ENCODE measurements around the gene TRIM74. TPM values are rescaled to one million over a fixed set of nuclear protein-coding genes. Genes with fewer than 3 reads are reported as not detected.
"Not testable (repeated sequence)": the region's sequence is repeated elsewhere in the genome, so short reads cannot be mapped to it uniquely, and the experiment has no call there.

Gene TRIM74
- 0.78 TPM for total RNA-seq
- long read RNA-seq: 0 reads

DNA sequence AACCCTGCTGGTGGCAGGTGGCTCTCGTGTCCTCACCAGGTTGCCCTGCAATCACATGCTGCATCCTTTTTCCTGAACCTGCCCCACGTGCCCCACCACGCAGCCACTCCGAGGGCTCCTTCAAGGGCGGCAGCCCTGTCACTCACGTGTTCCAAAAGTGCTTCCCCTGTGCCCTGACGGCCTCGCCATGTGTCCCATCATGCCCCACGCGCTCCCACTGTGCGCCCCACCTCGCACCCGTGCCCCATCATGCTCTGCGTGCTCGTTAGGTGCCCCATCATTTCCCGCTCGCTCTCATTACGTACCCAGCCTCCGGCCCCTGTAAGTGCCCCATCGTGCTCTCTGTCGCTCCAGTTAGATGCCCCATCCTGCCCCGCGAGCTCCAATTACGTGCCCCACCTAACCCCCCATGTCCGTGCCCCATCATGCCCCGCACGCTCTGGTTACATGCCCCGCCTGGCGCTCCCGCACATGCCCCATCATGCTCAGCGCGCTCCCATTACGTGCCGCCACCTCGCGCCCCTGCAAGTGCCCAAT is at the start of gene TRIM74:
TSS of gene TRIM74 (minus strand) at position 487 of the 537 bp plus-strand sequence. CDS start 3,309 bp downstream, outside the sequence.
- peak; percentile 5 for ATAC-seq (ENCODE audit: poor library complexity)
- DNase-seq; intact Hi-C loops (cut with DNase I): not testable (repeated sequence)

DNA sequence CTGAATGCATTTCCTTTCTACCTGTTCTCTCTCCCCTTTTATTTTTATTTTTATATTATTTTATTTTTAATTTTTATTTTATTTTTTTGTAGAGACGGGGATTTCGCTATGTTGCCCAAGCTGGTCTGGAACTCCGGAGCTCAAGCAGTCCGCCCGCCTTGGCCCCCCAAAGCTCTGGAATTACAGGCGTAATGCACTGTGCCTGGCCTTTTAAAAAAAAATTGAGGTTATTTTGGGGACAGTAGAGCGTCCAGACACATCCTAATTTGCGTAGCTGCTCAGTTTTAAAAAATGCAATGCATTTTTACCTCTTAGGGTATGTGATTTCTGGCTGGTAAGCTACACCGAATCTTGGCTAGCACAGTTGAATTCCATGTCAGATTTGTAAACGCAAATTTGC is 37.2 kb upstream of the TRIM74 start:
- intact Hi-C loops (cut with DNase I); ATAC-seq (ENCODE audit: poor library complexity): not testable (repeated sequence)
- peak; percentile 39 for DNase-seq

DNA sequence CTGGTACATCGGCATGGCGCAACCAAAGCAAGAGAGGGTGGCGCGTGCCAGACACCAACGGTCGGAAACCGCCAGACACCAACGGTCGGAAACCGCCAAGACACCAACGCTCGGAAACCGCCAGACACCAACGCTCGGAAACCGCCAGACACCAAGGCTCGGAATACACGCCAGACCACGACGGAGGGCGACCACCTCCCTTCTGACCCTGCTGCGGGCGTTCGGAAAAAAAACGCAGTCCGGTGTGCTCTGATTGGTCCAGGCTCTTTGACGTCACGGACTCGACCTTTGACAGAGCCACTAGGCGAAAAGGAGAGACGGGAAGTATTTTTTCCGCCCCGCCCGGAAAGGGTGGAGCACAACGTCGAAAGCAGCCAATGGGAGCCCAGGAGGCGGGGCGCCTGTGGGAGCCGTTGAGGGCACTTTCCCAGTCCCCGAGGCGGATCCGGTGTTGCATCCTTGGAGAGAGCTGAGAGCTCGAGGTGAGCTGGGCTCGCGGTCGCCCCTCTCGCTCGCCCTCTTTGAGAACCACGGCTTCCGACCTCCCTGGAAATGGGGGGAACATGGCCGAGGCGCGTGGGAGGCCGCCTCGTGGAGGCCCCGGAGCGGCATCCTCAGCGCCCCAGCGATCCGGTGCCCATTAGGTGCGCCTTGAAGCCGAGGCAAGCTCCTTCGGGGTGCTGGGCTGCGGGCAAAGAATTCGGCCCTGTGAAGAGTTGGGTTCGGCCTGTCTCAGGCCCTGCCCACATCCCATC is 36.6 kb upstream of the TRIM74 start:
- intact Hi-C loops (cut with DNase I): not testable (repeated sequence)
- ATAC-seq (ENCODE audit: poor library complexity) (peak; percentile 98), DNase-seq (peak; percentile 92)

DNA sequence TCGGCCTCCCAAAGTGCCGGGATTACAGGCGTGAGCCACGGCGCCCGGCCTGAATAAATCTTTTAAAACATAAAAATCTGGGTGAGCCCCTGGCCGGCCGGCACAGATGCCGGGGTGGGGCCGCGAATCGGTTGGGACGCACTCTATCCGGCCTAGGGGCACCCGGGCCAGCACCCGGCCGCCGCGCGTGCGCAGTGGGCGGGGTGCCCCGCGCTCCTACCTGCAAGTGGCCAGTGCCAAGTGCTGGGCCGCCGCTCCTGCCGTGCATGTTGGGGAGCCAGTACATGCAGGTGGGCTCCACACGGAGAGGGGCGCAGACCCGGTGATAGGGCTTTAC is 36.1 kb upstream of the TRIM74 start:
- peak; percentile 91 for DNase-seq
- intact Hi-C loops (cut with DNase I): not testable (repeated sequence)
- peak; percentile 98 for ATAC-seq (ENCODE audit: poor library complexity)

DNA sequence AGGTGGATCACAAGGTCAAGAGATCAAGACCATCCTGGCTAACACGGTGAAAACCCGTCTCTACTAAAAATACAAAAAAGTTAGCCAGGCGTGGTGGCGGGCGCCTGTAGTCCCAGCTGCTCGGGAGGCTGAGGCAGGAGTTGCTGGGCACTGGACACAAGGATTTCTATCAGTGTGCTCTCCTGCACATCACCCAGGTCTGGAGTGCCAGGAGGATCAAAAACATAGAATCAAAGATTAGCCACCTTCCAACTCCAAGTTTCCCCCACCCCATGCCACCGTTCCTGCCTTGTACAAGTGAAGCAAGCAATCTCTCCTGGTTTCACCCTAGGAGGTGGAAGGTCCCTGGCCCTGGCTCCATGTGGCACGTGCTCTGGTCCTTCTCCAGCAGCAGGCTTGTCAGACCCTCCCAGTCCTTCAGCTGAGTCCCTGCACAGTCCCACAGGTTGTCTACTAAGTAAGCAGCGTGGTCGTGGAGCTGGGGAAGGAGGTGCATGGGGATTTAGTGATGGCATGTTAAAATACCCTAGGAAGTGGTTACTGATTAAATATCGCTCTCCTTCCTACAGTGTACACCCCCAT is 28.7 kb upstream of the TRIM74 start:
- intact Hi-C loops (cut with DNase I); DNase-seq; ATAC-seq (ENCODE audit: poor library complexity): not testable (repeated sequence)

DNA sequence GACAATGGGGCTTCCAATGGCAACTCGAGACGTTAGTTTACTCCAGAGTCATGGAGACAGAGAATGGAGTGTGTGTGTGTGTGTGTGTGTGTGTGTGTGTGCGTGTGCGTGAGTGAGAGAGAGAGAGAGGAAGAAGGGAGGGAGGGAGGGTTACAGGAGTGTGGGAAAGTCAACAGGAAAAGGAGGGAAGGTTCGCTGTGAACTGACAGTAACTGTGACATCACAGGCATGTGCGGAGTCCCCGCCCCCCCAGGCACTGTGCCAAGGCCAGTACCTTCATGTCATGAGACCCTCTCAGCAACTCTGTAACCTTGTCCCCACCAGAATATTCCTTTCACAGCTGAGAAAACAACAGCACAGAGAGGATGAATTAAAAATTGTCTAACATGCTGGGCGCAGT is 28.2 kb upstream of the TRIM74 start:
- peak; percentile 56 for ATAC-seq (ENCODE audit: poor library complexity)
- DNase-seq; intact Hi-C loops (cut with DNase I): not testable (repeated sequence)

DNA sequence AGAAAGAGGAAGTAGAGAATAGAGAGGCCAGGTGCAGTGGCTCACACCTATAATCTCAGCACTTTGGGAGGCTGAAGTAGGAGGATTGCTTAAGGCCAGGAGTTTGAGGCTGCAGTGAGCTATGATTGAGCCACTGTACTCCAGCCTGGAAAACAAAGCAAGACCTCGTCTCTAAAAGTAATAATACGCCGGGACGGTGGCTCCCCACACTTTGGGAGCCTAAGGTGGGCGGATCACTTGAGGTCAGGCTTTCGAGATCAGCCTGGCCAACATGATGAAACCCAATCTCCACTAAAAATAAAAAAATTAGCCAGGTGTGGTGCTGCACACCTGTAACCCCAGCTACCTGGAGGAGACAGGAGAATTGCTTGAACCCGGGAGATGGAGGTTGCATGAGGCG is 26.2 kb upstream of the TRIM74 start:
- ATAC-seq (ENCODE audit: poor library complexity); intact Hi-C loops (cut with DNase I); DNase-seq: not testable (repeated sequence)

DNA sequence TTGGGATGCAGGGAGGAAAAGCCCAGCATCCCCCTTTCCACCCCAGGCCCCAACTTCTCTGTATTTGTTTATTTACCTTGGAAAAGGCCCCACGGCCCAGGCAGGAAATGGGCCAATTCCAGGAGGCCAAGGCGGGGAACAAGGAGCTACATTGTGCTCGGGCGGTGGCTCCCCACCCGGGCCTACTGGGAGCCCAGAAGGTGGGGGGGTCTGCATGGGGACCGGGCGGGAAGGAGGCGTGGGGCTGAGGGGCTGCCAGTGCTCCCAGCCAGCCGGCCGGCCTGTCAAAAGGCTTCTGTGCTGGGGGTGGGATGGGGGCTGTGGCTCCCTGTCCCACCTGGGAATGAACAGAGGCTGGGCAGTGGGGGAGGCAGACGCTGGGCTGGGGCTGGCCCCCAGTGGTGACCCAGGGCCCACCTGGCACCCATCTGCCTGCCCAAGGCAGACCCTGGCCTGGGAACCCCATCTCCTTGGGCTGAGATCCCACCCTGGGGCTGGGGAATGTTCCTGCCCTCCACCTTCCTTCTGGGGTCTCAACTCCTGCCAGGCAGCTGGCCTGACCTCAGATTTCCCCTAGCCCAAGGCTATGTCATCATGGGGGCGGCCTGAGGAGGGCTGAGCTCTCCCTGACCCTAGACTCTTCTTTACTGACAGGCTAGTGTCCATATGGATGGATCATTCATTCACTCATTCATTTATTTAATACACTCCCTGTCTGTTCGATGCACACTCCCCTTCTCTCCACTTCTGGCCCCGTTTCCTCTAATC is 21.1 kb upstream of the TRIM74 start:
- ATAC-seq (ENCODE audit: poor library complexity): peak; percentile 89
- peak; percentile 58 for DNase-seq
- intact Hi-C loops (cut with DNase I): not testable (repeated sequence)

DNA sequence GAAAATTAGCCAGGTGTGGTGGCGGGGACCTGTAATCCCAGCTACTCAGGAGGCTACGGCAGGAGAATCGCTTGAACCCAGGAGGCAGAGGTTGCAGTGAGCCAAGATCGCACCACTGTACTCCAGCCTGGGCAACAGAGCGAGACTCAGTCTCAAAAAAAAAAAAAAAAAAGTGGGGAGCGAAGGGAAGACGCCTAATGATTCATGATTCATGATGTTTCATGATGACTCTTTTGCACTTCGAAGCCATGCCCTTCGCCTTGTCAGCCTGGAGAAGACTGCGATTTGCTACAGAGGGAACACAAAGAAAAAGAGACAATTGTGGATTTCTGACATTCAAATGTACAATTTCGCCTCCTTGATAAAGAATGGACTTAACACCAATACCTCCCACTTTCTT is 12.8 kb upstream of the TRIM74 start:
- DNase-seq; ATAC-seq (ENCODE audit: poor library complexity); intact Hi-C loops (cut with DNase I): not testable (repeated sequence)

DNA sequence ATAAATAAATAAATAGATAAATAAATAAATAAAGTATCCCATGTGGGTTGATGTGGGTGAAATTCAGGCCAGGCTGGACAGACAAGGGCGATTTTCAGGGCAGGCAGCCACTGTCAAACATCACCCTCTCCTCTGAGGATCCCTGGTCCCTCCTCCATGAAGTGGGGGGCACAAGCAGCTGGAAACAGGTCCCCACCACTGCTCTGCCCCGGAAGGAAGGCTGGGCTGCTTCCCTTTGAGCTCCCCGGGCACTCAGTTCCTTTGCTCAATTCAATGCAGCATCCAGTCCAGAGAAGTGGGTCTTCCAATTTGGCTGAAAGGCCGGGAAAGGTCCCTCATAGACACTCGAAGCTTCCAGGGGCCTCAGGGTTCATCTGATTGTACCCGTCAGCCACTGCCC is 11.1 kb upstream of the TRIM74 start:
- ATAC-seq (ENCODE audit: poor library complexity); intact Hi-C loops (cut with DNase I); DNase-seq: not testable (repeated sequence)

DNA sequence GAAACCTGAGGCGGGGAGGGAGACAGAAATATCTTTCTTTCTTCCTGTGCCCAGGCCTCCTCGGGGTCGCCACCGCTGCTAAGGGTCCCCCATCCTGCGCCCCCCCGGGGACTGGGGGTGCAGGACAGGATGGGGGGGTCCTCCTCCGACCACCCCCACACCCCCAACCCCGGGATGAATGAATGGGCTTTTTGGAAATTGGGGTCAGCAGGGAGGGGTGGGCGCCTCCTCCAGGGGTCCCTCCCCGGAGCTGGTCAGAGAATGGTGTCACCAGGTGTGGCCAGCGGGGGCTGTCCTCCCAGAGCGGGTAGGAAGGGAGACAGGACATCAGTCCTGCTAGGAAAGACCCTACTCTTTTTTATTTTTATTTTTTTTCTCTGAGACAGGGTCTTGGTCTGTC is 7.2 kb upstream of the TRIM74 start:
- intact Hi-C loops (cut with DNase I); DNase-seq; ATAC-seq (ENCODE audit: poor library complexity): not testable (repeated sequence)

DNA sequence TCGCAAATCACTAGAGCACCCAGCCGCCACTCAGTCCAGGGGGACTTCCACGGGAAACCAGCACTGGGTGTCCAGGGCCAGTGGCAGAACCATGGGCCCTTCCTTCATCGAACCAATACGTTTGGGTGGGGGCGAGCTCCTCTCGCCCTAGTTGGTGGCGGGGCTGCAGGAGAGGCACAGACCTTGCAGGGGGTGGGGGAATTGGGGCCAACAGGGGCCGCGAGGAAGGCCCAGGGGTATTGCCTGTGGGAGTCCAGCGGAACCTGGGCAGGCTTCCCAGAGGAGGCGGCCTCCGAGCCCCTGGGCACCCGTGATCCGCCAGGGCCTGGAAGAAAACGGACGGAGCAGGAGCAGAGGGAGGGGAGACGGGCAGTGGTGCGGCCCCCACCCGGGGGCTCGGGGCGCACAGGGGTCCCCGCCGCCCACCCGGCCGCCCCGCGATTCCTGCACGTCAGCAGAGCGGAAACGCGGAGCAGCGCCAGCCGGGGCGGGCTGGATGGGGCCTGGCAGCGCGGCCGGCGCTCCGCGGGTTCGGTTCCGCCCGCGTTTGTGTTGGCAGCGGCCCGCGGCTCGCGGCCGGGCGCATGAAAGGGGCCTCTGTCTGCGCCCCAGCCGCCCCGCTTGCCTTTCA is 6.5 kb upstream of the TRIM74 start:
- ATAC-seq (ENCODE audit: poor library complexity): peak; percentile 6
- DNase-seq; intact Hi-C loops (cut with DNase I): not testable (repeated sequence)

DNA sequence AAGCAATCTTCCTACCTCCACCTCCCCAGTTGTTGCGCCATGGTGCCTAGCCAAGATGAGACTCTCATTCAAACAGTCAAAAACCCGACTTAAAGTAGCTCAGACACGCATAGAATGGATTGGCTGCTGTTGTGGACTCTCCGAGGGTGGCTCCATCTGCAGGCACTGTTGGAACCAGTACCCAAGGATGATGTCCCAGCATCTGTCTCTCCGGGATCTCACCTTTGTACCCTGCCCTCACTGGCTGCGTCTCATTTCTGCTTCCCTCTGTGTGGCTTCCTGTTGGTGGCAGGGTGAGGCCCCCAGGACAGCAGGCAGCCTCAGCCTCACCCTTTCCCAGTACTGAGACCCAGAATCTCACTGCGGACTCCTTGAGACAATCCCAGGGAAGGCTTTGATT is 5.5 kb upstream of the TRIM74 start:
- ATAC-seq (ENCODE audit: poor library complexity); DNase-seq; intact Hi-C loops (cut with DNase I): not testable (repeated sequence)

DNA sequence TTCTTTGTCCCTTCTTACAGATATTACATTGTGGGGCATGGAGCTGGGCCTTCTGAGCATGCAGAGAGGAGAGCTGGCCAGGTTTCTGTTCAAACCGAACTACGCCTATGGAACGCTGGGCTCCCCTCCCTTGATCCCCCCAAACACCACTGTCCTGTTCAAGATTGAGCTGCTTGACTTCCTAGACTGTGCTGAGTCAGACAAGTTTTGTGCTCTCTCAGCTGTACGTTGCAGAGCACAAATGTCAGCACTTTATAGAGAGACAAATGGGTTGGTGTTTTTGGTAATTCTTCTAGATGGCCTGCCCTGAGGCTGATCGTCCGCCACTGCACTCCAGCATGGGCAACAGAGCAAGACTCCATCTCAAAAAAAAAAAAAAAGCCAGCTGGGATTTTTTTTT is 2.2 kb upstream of the TRIM74 start:
- intact Hi-C loops (cut with DNase I); DNase-seq: not testable (repeated sequence)
- peak; percentile 32 for ATAC-seq (ENCODE audit: poor library complexity)

DNA sequence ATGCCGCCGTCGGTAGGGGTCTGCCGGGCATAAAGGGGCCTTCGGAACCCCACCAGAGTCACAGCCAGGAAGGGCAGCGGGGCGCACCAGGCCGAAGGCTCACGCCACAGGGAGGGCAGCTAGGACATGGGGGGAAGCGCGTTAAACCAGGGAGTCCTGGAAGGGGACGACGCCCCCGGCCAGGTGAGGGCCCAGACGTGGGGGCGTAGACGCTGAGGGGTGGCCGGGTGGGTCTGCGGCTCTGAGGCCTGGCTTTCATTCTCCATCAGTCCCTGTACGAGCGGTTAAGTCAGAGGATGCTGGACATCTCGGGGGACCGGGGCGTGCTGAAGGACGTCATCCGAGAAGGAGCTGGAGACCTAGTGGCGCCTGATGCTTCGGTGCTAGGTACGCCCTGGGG is 422 bp upstream of the TRIM74 start:
- intact Hi-C loops (cut with DNase I); ATAC-seq (ENCODE audit: poor library complexity); DNase-seq: not testable (repeated sequence)

DNA sequence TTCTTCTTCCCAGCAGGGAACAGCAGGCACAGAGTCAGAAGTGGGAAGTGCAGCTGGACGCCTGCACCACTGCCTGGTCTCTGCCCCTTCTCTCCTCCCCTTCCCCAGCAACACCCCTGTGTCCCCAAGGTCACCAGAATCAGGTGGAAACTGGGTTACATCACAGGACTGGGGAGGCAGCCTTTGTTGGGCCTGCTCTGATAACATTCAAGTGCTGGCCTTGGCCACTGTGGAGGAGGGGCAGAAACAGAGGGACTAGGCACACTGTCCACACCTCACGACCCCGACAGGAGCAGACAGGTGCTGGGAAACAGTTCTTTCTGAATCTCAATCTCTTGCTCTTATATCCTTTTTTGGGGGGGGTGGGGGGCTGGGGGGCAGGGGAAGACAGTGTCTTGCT is 2.4 kb downstream of the TRIM74 start:
- intact Hi-C loops (cut with DNase I); ATAC-seq (ENCODE audit: poor library complexity); DNase-seq: not testable (repeated sequence)

DNA sequence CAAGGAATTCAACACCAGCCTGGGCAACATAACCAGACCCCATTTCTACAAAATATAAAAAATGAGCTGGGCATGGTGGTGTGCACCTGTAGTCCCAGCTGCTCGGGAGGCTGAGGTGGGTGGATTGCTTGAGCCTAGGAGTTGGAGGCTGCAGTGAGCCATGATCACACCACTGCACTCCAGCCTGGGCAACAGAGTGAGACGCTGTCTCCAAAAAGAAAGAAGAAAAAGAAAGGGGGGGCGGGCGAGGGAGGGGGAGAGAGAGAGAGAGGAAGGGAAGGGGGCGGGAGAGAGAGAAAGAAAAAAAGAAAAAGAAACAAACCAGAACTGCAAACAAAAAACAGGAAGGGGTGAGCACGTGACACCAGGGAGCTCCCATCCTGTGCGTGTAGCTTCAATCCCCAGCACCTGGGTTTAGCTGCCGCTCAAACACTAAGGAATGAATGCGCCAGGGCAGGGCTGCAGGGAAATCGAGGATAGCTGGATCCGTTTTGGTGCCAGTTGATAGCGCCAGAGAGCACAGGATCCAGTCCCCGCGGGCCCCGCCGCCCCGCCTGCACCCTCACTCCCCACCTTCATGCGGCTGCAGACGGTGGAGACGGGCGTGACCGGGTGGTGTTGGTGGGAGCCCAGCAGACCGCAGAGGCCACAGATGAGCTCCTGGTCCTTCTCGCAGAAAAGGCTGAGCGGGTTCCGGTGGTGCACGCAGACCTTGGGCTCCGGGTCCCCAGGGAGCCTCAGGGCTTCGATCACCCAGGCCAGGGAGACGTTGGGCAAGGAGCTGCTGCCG is 3.9 kb downstream of the TRIM74 start:
- DNase-seq; intact Hi-C loops (cut with DNase I); ATAC-seq (ENCODE audit: poor library complexity): not testable (repeated sequence)

DNA sequence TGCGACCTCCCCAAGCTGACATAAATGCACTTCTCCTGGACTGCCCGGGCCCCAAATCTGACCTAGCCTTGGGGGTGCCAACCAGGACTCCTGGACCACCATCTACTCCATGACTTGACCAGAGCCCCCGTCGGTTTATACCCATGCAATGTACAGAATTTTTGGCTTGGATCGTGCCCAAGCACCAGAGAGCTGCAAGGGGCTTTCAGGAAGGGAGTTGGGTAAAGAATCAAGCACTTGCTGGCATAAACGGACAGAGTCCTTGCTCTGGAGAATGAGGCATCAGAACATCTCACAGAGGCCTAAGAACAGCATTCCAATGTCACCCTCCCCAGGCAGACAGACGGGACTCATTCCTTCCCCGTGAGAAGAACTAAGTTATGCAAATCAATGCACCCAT is 6.2 kb downstream of the TRIM74 start:
- ATAC-seq (ENCODE audit: poor library complexity); intact Hi-C loops (cut with DNase I); DNase-seq: not testable (repeated sequence)

Measured in Right ventricle myocardium superior (tissue), 1 donor.